Measurements from ENCODE around the gene CNGA2.

CNGA2 gene

DNA sequence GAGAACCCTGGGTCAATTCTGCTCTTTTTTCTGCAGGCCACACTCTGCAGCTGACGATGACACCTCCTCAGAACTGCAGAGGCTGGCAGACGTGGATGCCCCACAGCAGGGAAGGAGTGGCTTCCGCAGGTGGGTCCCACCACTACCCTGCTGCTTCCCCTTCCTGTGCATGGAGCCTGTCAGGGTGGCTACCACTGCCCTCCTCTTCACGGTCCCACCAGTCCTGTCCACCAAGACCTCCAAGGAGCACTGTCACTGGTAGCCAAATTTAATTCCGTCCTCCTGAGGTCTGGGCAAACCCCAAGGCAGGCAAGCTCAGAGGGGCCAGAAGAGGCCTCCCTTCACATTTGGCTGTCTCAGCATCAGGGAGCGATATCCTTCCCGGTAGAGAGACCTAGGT, 4.2 kb downstream of the CNGA2 start:
- Histone ChIP-seq H3F3A (ENCODE audit: insufficient read depth, low read length) (no peaks in the 10 kb centered on the region), H3K9me2 (replicated peaks; ENCODE audit: insufficient read depth, low read length) (no peaks in the 10 kb centered on the region), H3K9me3 (replicated peaks; ENCODE audit: insufficient read depth, low read length) (no peaks in the 10 kb centered on the region)

DNA sequence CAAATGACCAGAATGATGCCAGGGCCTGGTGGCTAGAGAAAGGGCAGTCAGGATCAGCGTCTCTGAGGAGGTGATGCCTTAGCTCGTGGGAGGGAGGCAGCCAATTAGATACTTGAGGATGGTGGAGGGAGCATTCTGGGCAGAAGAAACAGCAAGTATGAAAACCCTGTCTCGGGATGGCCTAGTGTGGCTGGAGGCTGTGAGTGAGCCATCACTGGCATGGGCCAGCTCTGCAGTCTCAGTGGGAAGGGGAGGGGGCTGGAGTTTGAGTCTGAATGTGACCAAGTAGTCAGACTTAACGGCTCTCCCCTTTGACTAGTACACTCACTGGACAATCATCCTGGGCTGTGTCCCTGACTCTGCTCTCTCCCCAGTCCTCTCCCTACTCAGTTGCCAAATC, 7.1 kb downstream of the CNGA2 start:
- no peaks in the 10 kb centered on the region for H3K79me2 ChIP-seq (ENCODE audit: low read length)
- no peaks in the 10 kb centered on the region for H4K20me1 ChIP-seq (ENCODE audit: insufficient read depth, low read length)
- H3K27me3 ChIP-seq (replicated peaks; ENCODE audit: insufficient read depth, low read length) = no peaks in the 10 kb centered on the region
- no peaks in the 10 kb centered on the region for H3K9me2 ChIP-seq (replicated peaks; ENCODE audit: insufficient read depth, low read length)
- H3F3A ChIP-seq (ENCODE audit: insufficient read depth, low read length) = no peaks in the 10 kb centered on the region
- no peaks in the 10 kb centered on the region for H3K9me3 ChIP-seq (replicated peaks; ENCODE audit: insufficient read depth, low read length)
- H3K4me2 ChIP-seq (ENCODE audit: low read depth, low read length) = no peak overlapping the region
- H3K4me1 ChIP-seq (ENCODE audit: low read length) = no peaks in the 10 kb centered on the region
- no peak for TF ChIP-seq EZH2 (optimal IDR thresholded peaks at IDR 0.05; ENCODE audit: low read depth, low read length)
- TF ChIP-seq, protein P1, sequence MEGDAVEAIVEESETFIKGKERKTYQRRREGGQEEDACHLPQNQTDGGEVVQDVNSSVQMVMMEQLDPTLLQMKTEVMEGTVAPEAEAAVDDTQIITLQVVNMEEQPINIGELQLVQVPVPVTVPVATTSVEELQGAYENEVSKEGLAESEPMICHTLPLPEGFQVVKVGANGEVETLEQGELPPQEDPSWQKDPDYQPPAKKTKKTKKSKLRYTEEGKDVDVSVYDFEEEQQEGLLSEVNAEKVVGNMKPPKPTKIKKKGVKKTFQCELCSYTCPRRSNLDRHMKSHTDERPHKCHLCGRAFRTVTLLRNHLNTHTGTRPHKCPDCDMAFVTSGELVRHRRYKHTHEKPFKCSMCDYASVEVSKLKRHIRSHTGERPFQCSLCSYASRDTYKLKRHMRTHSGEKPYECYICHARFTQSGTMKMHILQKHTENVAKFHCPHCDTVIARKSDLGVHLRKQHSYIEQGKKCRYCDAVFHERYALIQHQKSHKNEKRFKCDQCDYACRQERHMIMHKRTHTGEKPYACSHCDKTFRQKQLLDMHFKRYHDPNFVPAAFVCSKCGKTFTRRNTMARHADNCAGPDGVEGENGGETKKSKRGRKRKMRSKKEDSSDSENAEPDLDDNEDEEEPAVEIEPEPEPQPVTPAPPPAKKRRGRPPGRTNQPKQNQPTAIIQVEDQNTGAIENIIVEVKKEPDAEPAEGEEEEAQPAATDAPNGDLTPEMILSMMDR (IDR thresholded peaks at IDR 0.05; ENCODE audit: low read length) = no peak
- TF ChIP-seq EZH2phosphoT487 (IDR thresholded peaks at IDR 0.05; ENCODE audit: low read length) = no peak
- no peak overlapping the region for H3K27ac ChIP-seq (ENCODE audit: low read length)
- no peak for DNase-seq
- no peak overlapping the region for H2AFZ ChIP-seq (ENCODE audit: low read length)
- H3K36me3 ChIP-seq (replicated peaks; ENCODE audit: insufficient read depth, low read length) = no peaks in the 10 kb centered on the region
- H3K4me3 ChIP-seq (ENCODE audit: low read length) = no peak overlapping the region
- no peak overlapping the region for H3K9ac ChIP-seq (ENCODE audit: low read length)

More for the DNA sequence above, 4.2 kb downstream of the CNGA2 start:
- TF ChIP-seq EZH2phosphoT487 (IDR thresholded peaks at IDR 0.05; ENCODE audit: low read length) (no peak), EZH2 (optimal IDR thresholded peaks at IDR 0.05; ENCODE audit: low read depth, low read length) (no peak)
- TF ChIP-seq, protein P1 (IDR thresholded peaks at IDR 0.05; ENCODE audit: low read length) = no peak
- no peak overlapping the region for H3K9ac ChIP-seq (ENCODE audit: low read length)
- no peaks in the 10 kb centered on the region for H4K20me1 ChIP-seq (ENCODE audit: insufficient read depth, low read length)
- no peak overlapping the region for H3K27ac ChIP-seq (ENCODE audit: low read length)
- H3K4me1 ChIP-seq (ENCODE audit: low read length) = no peaks in the 10 kb centered on the region
- H3K27me3 ChIP-seq (replicated peaks; ENCODE audit: insufficient read depth, low read length) = no peaks in the 10 kb centered on the region
- H2AFZ ChIP-seq (ENCODE audit: low read length) = no peak overlapping the region
- H3K4me3 ChIP-seq (ENCODE audit: low read length) = no peak overlapping the region
- no peak overlapping the region for H3K4me2 ChIP-seq (ENCODE audit: low read depth, low read length)
- no peak for DNase-seq
- H3K79me2 ChIP-seq (ENCODE audit: low read length) = no peaks in the 10 kb centered on the region
- H3K36me3 ChIP-seq (replicated peaks; ENCODE audit: insufficient read depth, low read length) = no peaks in the 10 kb centered on the region

DNA sequence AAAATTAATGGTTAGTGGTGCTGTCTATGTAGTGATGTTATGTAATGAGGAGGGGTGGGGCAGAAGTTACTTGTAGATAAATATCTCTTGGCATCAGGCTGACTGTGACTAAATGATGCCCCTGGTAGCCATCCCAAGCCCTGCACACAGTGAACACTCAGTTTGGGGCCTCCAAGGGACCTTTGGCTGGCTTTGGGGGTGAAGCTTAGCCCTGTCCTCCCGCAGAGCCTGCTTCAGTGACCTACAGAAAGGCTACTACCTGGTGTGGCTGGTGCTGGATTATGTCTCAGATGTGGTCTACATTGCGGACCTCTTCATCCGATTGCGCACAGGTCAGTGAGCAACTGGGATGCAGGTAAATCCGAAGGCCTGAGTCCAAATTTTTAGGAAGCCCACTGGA, 7.8 kb downstream of the CNGA2 start:
- H3K27ac ChIP-seq (ENCODE audit: low read length) = no peak overlapping the region
- H3K9ac ChIP-seq (ENCODE audit: low read length) = no peak overlapping the region
- no peaks in the 10 kb centered on the region for H3K9me3 ChIP-seq (replicated peaks; ENCODE audit: insufficient read depth, low read length)
- no peak overlapping the region for H3K4me3 ChIP-seq (ENCODE audit: low read length)
- no peak overlapping the region for H3K4me2 ChIP-seq (ENCODE audit: low read depth, low read length)
- H3F3A ChIP-seq (ENCODE audit: insufficient read depth, low read length) = no peaks in the 10 kb centered on the region
- no peaks in the 10 kb centered on the region for H3K9me2 ChIP-seq (replicated peaks; ENCODE audit: insufficient read depth, low read length)
- H3K27me3 ChIP-seq (replicated peaks; ENCODE audit: insufficient read depth, low read length) = no peaks in the 10 kb centered on the region
- DNase-seq = no peak
- TF ChIP-seq, protein P1 (IDR thresholded peaks at IDR 0.05; ENCODE audit: low read length) = no peak
- no peaks in the 10 kb centered on the region for H4K20me1 ChIP-seq (ENCODE audit: insufficient read depth, low read length)
- no peaks in the 10 kb centered on the region for H3K36me3 ChIP-seq (replicated peaks; ENCODE audit: insufficient read depth, low read length)
- H3K79me2 ChIP-seq (ENCODE audit: low read length) = no peaks in the 10 kb centered on the region
- no peaks in the 10 kb centered on the region for H3K4me1 ChIP-seq (ENCODE audit: low read length)
- H2AFZ ChIP-seq (ENCODE audit: low read length) = no peak overlapping the region

Measured in MM.1S (cell line).